Ishikawa (cell line): ENCODE data around the gene FAM193B.

Source experiments
- CEBPB ChIP-seq: IDR thresholded peaks from 2 replicates; pipeline ENCODE4 v1.6.1; 2012
- CREB1 ChIP-seq: IDR thresholded peaks from 2 replicates; pipeline ENCODE4 v1.6.1; 2012; ENCODE audit warnings: low read depth
- EGR1 ChIP-seq: IDR thresholded peaks from 2 replicates; pipeline ENCODE4 v1.6.1; 2012
- EP300 ChIP-seq: IDR thresholded peaks from 2 replicates; pipeline ENCODE4 v1.6.1; 2012; ENCODE audit warnings: borderline replicate concordance
- FOXM1 ChIP-seq: IDR thresholded peaks from 2 replicates; pipeline ENCODE4 v1.6.1; 2012; ENCODE audit warnings: low read depth, borderline replicate concordance
- NFIC ChIP-seq: IDR thresholded peaks from 2 replicates; pipeline ENCODE4 v1.6.1; 2012
- RAD21 ChIP-seq: IDR thresholded peaks from 2 replicates; pipeline ENCODE4 v1.6.1; 2012; ENCODE audit warnings: low read depth
- TAF1 ChIP-seq: IDR thresholded peaks from 2 replicates; pipeline ENCODE4 v1.6.1; 2012; ENCODE audit warnings: low read depth, mild to moderate bottlenecking
- TCF12 ChIP-seq: IDR thresholded peaks from 2 replicates; pipeline ENCODE4 v1.6.1; 2012; ENCODE audit warnings: low read depth
- TEAD4 ChIP-seq: IDR thresholded peaks from 2 replicates; pipeline ENCODE4 v1.6.1; 2012
- YY1 ChIP-seq: IDR thresholded peaks from 2 replicates; pipeline ENCODE4 v1.6.1; 2012; ENCODE audit warnings: low read depth
- ZBTB7A ChIP-seq: IDR thresholded peaks from 2 replicates; pipeline ENCODE4 v1.6.1; 2012; ENCODE audit warnings: low read depth
- TF ChIP-seq, protein P1 (sequence below): IDR thresholded peaks from 2 replicates; pipeline ENCODE4 v1.6.1; 2012
- TF ChIP-seq, protein P2 (sequence below): IDR thresholded peaks from 2 replicates; pipeline ENCODE4 v1.6.1; 2012; ENCODE audit warnings: low read depth, mild to moderate bottlenecking
- TF ChIP-seq, protein P3 (sequence below): IDR thresholded peaks from 2 replicates; pipeline ENCODE4 v1.6.1; 2012

The FAM193B gene

DNA sequence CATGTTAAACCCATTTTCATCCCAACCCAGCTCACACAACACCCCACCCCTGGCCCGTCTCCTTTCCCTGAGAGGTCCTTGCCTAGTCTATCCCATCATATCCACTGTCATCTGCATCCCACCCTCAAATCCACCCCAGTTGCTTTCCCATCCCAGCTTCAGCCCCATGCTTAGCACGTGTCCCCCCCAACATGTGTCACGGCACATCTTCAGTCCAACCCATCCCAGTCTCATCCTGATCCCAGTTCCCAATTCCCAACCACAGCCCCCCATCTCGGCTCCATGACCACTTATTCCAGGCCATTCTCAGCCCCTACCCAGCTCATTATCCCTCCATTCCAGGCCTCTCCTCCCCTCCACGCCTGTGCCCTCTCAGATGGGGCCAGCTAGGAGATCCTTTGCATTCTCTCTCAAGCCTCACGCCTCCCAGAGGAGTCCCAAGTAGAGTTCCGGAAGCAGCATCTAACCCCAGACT, 80.3 kb downstream of the FAM193B start:
- TF ChIP-seq, protein P1, sequence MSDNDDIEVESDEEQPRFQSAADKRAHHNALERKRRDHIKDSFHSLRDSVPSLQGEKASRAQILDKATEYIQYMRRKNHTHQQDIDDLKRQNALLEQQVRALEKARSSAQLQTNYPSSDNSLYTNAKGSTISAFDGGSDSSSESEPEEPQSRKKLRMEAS = 0 out of 2 replicates have a peak, but pooled peaks have one; percentile 5
- TF ChIP-seq EP300 = no peak
- TF ChIP-seq TAF1 = no peak
- no peak for TF ChIP-seq CREB1
- TF ChIP-seq, protein P2, sequence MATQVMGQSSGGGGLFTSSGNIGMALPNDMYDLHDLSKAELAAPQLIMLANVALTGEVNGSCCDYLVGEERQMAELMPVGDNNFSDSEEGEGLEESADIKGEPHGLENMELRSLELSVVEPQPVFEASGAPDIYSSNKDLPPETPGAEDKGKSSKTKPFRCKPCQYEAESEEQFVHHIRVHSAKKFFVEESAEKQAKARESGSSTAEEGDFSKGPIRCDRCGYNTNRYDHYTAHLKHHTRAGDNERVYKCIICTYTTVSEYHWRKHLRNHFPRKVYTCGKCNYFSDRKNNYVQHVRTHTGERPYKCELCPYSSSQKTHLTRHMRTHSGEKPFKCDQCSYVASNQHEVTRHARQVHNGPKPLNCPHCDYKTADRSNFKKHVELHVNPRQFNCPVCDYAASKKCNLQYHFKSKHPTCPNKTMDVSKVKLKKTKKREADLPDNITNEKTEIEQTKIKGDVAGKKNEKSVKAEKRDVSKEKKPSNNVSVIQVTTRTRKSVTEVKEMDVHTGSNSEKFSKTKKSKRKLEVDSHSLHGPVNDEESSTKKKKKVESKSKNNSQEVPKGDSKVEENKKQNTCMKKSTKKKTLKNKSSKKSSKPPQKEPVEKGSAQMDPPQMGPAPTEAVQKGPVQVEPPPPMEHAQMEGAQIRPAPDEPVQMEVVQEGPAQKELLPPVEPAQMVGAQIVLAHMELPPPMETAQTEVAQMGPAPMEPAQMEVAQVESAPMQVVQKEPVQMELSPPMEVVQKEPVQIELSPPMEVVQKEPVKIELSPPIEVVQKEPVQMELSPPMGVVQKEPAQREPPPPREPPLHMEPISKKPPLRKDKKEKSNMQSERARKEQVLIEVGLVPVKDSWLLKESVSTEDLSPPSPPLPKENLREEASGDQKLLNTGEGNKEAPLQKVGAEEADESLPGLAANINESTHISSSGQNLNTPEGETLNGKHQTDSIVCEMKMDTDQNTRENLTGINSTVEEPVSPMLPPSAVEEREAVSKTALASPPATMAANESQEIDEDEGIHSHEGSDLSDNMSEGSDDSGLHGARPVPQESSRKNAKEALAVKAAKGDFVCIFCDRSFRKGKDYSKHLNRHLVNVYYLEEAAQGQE = no peak
- TF ChIP-seq ZBTB7A = no peak
- no peak for TF ChIP-seq EGR1
- TF ChIP-seq TCF12 = no peak
- TF ChIP-seq YY1 = no peak

DNA sequence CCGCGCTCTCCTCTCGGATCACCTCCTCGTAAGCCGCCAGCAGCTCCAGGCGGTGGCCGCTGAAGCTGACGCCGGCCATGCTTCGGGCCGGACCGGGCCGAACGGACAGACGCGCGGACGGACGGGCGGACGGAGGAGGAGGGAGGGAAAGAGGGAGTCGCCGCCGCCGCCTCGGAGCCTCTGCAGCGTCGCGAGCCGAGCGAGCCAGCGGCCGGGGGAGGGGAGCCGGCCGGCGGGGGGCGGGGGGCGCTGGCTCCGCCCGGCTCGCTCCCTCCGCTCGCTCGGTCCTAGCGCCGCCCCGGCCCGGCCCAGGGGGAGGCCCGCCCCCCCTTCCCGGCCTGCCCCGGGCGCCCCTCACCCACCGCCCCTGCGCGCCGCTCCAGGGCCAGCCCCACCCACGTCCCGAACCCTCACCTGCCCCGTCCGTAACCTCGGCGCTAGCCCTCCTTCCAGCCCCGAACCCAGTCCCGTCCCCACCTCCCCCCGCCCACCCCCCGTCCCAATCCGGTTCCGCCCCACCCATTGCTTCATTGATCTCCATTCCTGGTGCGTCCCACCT, 80.8 kb downstream of the FAM193B start, which contains the start of gene DBN1:
Gene DBN1, minus strand, starts transcription at position 192 of the 559 bp plus-strand sequence. Its CDS starts 113 bp downstream, at position 79.
- TF ChIP-seq TAF1 (no peak; the same call in 1 of the 2 replicates), CREB1 (no peak), EGR1 (no peak; the same call in 1 of the 2 replicates), EP300 (0 out of 2 replicates have a peak, but pooled peaks have one; percentile 14), RAD21 (no peak), ZBTB7A (peak; percentile 62), FOXM1 (no peak), CEBPB (no peak), TEAD4 (no peak), YY1 (0 out of 2 replicates have a peak, but pooled peaks have one; percentile 31), NFIC (no peak), TCF12 (no peak)
- TF ChIP-seq, protein P2 = no peak
- TF ChIP-seq, protein P1 = no peak; the same call in 1 of the 2 replicates
- TF ChIP-seq, protein P3, sequence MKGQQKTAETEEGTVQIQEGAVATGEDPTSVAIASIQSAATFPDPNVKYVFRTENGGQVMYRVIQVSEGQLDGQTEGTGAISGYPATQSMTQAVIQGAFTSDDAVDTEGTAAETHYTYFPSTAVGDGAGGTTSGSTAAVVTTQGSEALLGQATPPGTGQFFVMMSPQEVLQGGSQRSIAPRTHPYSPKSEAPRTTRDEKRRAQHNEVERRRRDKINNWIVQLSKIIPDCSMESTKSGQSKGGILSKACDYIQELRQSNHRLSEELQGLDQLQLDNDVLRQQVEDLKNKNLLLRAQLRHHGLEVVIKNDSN = no peak

DNA sequence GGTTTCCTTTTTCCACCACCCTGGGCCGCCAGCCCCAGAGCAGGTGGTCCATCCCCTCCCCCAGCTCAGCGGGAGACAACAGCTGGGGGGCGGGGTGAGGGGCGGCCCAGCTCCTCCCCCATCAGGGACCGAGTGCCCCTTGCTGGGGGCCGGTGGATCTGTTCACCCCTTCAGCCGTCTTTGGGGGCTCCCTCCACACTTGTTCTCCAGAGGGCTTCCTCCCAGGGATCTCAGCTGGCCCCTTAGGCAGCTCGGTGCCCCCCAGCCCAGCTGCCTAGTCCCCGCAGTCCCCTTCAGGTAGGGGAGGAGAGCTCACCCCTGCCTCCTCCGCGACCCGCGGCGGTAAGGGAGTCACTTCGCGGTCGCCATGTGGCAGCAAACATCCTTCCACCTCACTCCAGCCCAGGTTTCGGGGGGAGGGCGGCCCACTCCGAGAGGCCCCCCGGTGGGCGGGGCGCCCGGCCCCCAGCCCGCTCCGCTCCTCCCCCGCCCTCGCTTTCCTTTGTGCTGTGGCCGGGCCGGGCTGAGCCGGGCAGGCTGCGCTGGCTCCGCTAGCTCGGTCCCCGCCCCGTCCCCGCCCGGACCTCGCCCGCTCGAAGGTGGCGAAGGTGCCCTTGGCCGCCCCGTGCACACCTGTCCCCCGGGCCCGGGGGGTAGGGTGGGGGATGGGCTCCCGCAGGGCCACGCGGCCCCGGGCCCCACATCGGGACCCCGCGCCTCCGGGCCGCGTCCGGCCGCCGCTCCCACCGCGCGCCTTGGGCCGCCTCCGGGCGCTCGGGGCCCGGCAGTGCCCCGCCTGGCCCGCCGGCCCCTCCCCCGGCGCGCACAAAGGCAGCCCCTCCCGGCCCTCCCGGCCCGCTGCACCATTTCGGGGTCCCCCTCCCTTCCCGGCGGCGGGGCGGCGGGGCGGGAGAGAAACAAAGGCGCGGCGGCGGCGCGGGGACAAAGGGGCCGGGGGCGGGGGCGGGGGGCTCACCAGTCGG, 81.6 kb downstream of the FAM193B start:
- TF ChIP-seq, protein P3 = no peak
- no peak for TF ChIP-seq TEAD4
- TF ChIP-seq, protein P2 = no peak
- no peak for TF ChIP-seq TCF12
- TF ChIP-seq RAD21 = no peak
- TF ChIP-seq FOXM1 = no peak
- peak; percentile 55 for TF ChIP-seq ZBTB7A
- TF ChIP-seq CEBPB = no peak
- TF ChIP-seq, protein P1 = peak; percentile 40; the same call in 1 of the 2 replicates
- TF ChIP-seq NFIC = no peak
- TF ChIP-seq EGR1 = no peak
- TF ChIP-seq CREB1 = no peak
- TF ChIP-seq TAF1 = peak; percentile 36; the same call in 1 of the 2 replicates
- TF ChIP-seq YY1 = no peak
- TF ChIP-seq EP300 = no peak
